ENCODE data around the gene RAB6B. TPM values are rescaled to one million over a fixed set of nuclear protein-coding genes. Genes with fewer than 3 reads are reported as not detected.

RAB6B gene
- total RNA-seq, 4 donors from 2014 or later: 6.2 to 11.9 (median 10.5) TPM

DNA sequence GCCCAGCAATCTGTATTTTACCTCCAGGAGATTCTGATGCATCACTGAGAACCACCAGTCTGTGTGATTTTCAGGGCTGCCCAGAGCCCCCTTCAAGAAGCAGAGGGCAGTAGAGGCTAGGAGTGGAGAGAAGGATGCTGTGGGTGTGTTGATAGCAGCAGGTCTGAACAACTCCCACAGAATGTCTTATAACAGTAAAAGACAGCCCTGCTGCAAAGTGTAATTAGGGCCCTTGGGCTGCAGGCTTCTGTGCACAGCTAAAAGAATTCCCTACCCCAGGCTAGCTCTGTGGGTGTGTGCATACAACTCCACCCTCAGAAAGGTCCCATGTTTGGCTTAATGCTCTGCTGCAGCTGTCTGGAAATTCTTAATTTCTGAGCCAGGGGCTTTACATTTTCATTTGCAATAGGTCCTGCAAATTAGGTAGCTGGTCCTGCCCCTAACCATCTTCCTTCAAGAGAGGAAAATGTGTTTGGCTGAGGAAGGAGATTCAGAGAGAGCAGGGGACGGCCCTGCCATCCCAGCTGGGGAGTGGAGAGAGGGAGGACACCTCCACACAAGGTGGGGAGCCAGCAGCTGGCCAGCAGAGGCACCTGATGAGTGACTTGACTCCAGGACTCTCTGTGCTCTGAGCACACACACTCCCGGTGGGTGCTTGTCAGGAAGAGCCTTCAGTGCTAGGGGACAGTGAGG lies 43.2 kb upstream of the RAB6B start:
- Histone ChIP-seq H3K27me3 (no peaks in the 10 kb centered on the region), H3K9me3 (no peaks in the 10 kb centered on the region), H3K4me3 (no peak overlapping the region), H3K27ac (replicated peaks in 1 of 4) (peak overlapping the region; percentile 35 to 72 (median 58)), H3K36me3 (peaks cover 0 to 3% (median 0%) of the 10 kb centered on the region in 4 donors), H3K4me1 (peaks cover 8 to 51% (median 49%) of the 10 kb centered on the region in 4 donors)
- intact Hi-C loops (cut with DNase I): loop anchor here (10.0 kb wide), 2 partner anchors 96 to 256 kb away; no protein-coding TSS in a partner anchor
- TF ChIP-seq POLR2AphosphoS5 (IDR thresholded peaks at IDR 0.05) (no peak), EP300 (IDR thresholded peaks at IDR 0.05) (no peak), POLR2A (IDR thresholded peaks at IDR 0.05; ENCODE audit: low read depth) (no peak)
- TF ChIP-seq, protein P1, sequence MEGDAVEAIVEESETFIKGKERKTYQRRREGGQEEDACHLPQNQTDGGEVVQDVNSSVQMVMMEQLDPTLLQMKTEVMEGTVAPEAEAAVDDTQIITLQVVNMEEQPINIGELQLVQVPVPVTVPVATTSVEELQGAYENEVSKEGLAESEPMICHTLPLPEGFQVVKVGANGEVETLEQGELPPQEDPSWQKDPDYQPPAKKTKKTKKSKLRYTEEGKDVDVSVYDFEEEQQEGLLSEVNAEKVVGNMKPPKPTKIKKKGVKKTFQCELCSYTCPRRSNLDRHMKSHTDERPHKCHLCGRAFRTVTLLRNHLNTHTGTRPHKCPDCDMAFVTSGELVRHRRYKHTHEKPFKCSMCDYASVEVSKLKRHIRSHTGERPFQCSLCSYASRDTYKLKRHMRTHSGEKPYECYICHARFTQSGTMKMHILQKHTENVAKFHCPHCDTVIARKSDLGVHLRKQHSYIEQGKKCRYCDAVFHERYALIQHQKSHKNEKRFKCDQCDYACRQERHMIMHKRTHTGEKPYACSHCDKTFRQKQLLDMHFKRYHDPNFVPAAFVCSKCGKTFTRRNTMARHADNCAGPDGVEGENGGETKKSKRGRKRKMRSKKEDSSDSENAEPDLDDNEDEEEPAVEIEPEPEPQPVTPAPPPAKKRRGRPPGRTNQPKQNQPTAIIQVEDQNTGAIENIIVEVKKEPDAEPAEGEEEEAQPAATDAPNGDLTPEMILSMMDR (IDR thresholded peaks at IDR 0.05): no peak
- 92% methylated on average over 2 of the region's 2 CpGs for WGBS
- no peak for DNase-seq (ENCODE audit: extremely low spot score)

DNA sequence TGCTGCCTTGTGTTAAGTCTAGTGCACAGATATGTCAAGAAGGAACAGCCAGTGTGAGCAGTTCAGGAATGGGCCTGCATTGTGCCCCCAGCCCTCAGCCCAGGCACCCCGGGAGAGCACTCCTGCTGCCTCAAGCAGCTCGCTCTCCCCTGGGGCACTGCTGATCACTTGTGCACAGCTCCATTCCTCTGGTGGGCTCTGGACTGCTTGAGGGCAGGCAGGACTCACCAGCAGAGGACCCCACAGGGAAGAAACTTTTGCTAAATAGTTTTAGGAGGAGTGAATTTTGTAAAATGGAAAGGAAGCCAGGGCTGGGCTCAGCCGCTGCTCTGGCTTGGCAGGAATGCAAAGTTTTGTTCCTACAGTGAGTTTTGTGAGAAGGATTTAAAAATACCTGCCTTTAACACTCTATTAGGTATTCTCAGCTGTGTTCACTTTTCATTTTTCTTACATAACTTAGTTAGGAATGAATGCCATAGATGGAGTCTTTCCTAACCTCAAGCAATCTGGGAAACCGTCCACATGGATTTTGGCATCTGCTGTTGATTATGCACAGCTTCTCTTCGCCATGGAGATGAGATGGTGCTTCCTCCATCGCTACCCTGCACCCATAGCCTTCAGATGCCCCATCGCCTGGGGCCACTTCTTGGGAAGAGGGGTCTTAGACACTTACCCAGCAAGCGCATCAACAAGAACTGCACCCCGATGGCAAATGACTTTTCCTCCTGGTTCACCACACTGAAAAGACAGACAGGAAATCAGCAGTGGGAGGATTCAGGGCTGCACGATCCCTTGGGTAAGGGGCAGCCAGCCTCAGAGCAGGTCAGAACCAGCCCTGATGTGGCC lies 42.3 kb upstream of the RAB6B start:
- peaks cover 4 to 42% (median 40%) of the 10 kb centered on the region in 4 donors for H3K4me1 ChIP-seq
- peak; percentile 72 for DNase-seq (ENCODE audit: extremely low spot score)

DNA sequence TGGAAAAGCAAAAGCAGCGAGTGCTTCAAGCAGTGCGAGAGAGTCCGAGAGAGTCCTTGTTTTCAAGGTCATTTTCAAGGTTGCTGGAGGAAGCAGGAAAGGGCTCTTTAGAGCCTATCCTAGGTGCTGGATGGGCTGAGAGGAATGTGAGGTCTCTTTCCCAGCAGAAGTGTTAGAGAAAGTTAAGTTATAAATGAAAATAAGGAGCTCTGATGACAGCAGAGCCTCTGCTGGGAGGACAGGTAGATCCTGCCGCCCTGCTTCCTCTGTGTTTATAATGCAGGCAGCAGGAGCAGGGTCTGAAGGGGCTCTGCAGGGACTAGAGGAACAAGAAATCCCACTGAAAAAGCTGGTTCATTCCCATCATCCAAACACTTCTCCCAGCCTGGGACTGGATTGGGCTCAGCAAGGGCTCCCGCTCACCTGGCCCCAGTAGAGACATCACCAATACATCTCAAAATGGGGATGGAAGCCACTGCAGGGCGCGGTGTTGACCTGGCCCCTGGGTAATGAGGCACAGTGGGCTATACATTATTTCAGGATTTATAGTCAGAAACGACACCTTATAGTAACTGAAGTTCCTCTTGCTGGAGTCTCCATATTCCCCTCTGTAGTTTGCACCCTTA lies 41.5 kb upstream of the RAB6B start:
- H3K4me3 ChIP-seq: no peak overlapping the region
- H3K4me1 ChIP-seq: peaks cover 4 to 35% (median 33%) of the 10 kb centered on the region in 4 donors
- H3K9me3 ChIP-seq: no peaks in the 10 kb centered on the region
- H3K27me3 ChIP-seq: no peaks in the 10 kb centered on the region
- 95% methylated on average over 8 of the region's 8 CpGs for WGBS
- H3K36me3 ChIP-seq: peaks cover 0 to 3% (median 0%) of the 10 kb centered on the region in 4 donors
- peak overlapping the region; percentile 49 to 77 (median 70) for H3K27ac ChIP-seq (replicated peaks in 1 of 4)
- peak; percentile 72 for DNase-seq (ENCODE audit: extremely low spot score)
- intact Hi-C loops (cut with DNase I): loop anchor here (10.0 kb wide), 2 partner anchors 98 to 258 kb away; no protein-coding TSS in a partner anchor
- TF ChIP-seq, protein P1 (IDR thresholded peaks at IDR 0.05): no peak
- TF ChIP-seq EP300 (IDR thresholded peaks at IDR 0.05) (no peak), POLR2AphosphoS5 (IDR thresholded peaks at IDR 0.05) (no peak), POLR2A (IDR thresholded peaks at IDR 0.05; ENCODE audit: low read depth) (no peak)

More for the DNA sequence above, 42.3 kb upstream of the RAB6B start:
- Histone ChIP-seq H3K4me3 (no peak overlapping the region), H3K9me3 (no peaks in the 10 kb centered on the region), H3K27ac (replicated peaks in 1 of 4) (peak overlapping the region; percentile 49 to 77 (median 70)), H3K36me3 (peaks cover 0 to 3% (median 0%) of the 10 kb centered on the region in 4 donors), H3K27me3 (no peaks in the 10 kb centered on the region)
- TF ChIP-seq POLR2AphosphoS5 (IDR thresholded peaks at IDR 0.05): peak; percentile 6 to 19
- TF ChIP-seq EP300 (IDR thresholded peaks at IDR 0.05): no peak
- 53% methylated on average over 4 of the region's 10 CpGs for WGBS
- intact Hi-C loops (cut with DNase I): loop anchor here (10.0 kb wide), 2 partner anchors 97 to 257 kb away; no protein-coding TSS in a partner anchor

DNA sequence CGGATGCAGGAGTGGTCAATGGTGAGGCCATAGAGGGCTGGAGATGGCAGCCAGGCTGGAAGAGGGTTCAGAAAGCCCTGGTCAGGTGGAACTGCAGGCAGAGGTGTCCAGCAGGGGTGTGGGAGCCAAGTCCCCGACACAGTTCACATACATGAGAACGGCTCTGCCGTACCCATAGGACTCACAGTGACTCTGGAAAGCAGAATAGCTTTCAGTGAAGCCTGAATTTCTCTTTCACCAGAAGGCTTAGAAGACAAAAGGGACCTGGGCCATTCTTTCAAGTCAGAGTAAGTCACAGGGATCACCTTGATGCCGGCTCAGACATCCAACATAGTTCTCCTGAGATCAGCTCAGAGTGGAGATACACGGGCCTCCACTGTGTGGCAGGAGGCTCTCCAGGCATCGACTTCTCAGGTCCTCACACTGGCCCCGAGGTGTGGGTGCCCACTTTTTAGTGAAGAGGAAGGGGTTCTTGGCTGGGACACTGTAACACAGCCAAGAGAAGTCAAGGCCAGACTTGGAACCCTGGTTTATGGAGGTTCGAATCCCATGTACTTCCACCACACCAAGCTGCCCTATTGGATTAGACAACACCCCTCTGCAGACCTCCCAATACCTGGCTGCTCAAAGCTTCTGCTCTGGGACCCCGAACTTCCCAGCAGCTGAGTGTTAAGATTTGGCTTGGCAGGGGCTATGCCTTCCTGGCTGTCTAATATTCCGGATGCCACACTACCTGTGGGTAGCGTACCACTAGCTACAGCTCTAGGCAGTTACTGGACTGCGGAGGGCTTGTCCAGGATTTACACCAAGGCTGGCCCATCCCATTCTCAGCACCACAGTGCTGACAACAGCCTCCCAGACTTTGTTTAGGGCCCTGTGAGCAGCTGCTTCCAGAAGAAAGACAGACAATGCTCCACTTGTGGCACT lies 40.4 kb upstream of the RAB6B start:
- peak; percentile 88 for DNase-seq (ENCODE audit: extremely low spot score)
- H3K4me3 ChIP-seq: no peak overlapping the region
- WGBS: 91% methylated on average over 13 of the region's 13 CpGs
- H3K36me3 ChIP-seq: peaks cover 0 to 3% (median 0%) of the 10 kb centered on the region in 4 donors
- no peaks in the 10 kb centered on the region for H3K9me3 ChIP-seq
- H3K4me1 ChIP-seq: peaks cover 4 to 24% (median 23%) of the 10 kb centered on the region in 4 donors
- TF ChIP-seq POLR2A (IDR thresholded peaks at IDR 0.05; ENCODE audit: low read depth): no peak
- no peak for TF ChIP-seq EP300 (IDR thresholded peaks at IDR 0.05)
- no peak for TF ChIP-seq POLR2AphosphoS5 (IDR thresholded peaks at IDR 0.05)
- TF ChIP-seq, protein P1 (IDR thresholded peaks at IDR 0.05): no peak
- intact Hi-C loops (cut with DNase I): loop anchor here (10.0 kb wide), 2 partner anchors 99 to 259 kb away; no protein-coding TSS in a partner anchor
- no peak overlapping the region for H3K27ac ChIP-seq (replicated peaks in 1 of 4)
- H3K27me3 ChIP-seq: no peaks in the 10 kb centered on the region
